A549 (cell line): ENCODE data around the gene PRCD. TPM values are rescaled to one million over a fixed set of nuclear protein-coding genes. Genes with fewer than 3 reads are reported as not detected.

Experiments
- ATAC-seq, 2 experiments: fragments of 200-7000 bp in 1 of 2; fragments of >200 bp in 1 of 2; cut with Nextera tagmentation in 1 of 2; cut with Tn5 transposase in 1 of 2; 3 replicates each; pipeline versions ENCODE4 v1.8.0 to v1.9.1; 2018 to 2020; ENCODE audit warnings: mild to moderate bottlenecking in 1 of 2, moderate library complexity in 1 of 2
- CTCF ChIA-PET: fragments of 300-600 bp; sonication (Branson Sonifier 250); formaldehyde crosslinking; extraction: SDS; loops from one replicate; lab custom pipeline; 2021; ENCODE audit warnings: antibody characterized with exemption, inconsistent platforms; lab: Yijun Ruan, JAX
- POLR2A ChIA-PET: fragments of 350-600 bp; formaldehyde crosslinking; extraction: SDS; loops from one replicate; lab custom pipeline; 2021; ENCODE audit warnings: antibody characterized with exemption, inconsistent platforms; lab: Yijun Ruan, JAX
- DNase-seq, 2 experiments: peaks; one replicate each; pipeline versions ENCODE4 v3.0.0 to v3.0.0-alpha.2; 2011 to 2016; ENCODE audit warnings: low read depth in 1 of 2, low spot score in 1 of 2
- FAIRE-seq: peaks from 2 replicates; lab custom pipeline; 2011; peaks lifted over from hg19 to GRCh38; lab: Jason Lieb, UNC
- H3K27ac ChIP-seq, 2 experiments: fragments of >200 bp; sonication (Bioruptor Twin); formaldehyde crosslinking; 3 replicates each; pipeline ENCODE4 v1.5.1; 2016 to 2017
- H3K4me1 ChIP-seq: fragments of >200 bp; sonication (Bioruptor Twin); formaldehyde crosslinking; 3 replicates; pipeline ENCODE4 v1.6.1; 2016
- H3K4me2 ChIP-seq: fragments of >200 bp; sonication (Bioruptor Twin); formaldehyde crosslinking; 3 replicates; pipeline ENCODE4 v1.6.1; 2016
- H3K4me3 ChIP-seq: fragments of >200 bp; sonication (Bioruptor Twin); formaldehyde crosslinking; 3 replicates; pipeline ENCODE4 v1.5.1; 2016
- H3K9me3 ChIP-seq: fragments of >200 bp; sonication (Bioruptor Twin); formaldehyde crosslinking; 3 replicates; pipeline ENCODE4 v1.6.1; 2016
- CBX2 ChIP-seq: fragments of 200-600 bp; sonication (generic); IDR thresholded peaks from 2 replicates; pipeline ENCODE4 v1.6.1; 2016; ENCODE audit warnings: low read depth, mild to moderate bottlenecking, borderline replicate concordance
- CBX8 ChIP-seq: fragments of 200-600 bp; sonication (generic); IDR thresholded peaks from 2 replicates; pipeline ENCODE4 v1.6.1; 2016
- CEBPB ChIP-seq, 2 experiments: fragments of >200 bp in 1 of 2; sonication (Bioruptor Twin) in 1 of 2; formaldehyde crosslinking in 1 of 2; IDR thresholded peaks; 2 replicates each; pipeline ENCODE4 v1.6.1; 2012 to 2016
- CHD2 ChIP-seq: fragments of 150-350 bp; IDR thresholded peaks from 2 replicates; pipeline ENCODE4 v1.6.1; 2014; ENCODE audit warnings: low read length; ENCODE audit not compliant: partially characterized antibody
- CTCF ChIP-seq: fragments of >200 bp; sonication (Bioruptor Twin); formaldehyde crosslinking; IDR thresholded peaks from 3 replicates; pipeline ENCODE4 v1.5.1; 2016
- E2F6 ChIP-seq: IDR thresholded peaks from 2 replicates; pipeline ENCODE4 v1.6.1; 2012; ENCODE audit warnings: low read depth, borderline replicate concordance
- HDAC2 ChIP-seq: fragments of 200-600 bp; sonication (generic); IDR thresholded peaks from 2 replicates; pipeline ENCODE4 v1.6.1; 2016
- HOXB13 ChIP-seq: fragments of 250-450 bp; sonication (Bioruptor Pico); IDR thresholded peaks from 2 replicates; pipeline ENCODE4 v1.5.0; 2020; ENCODE audit warnings: low read depth, mild to moderate bottlenecking, moderate library complexity
- HOXB5 ChIP-seq: fragments of 250-450 bp; sonication (Bioruptor Pico); IDR thresholded peaks from 2 replicates; pipeline ENCODE4 v1.5.0; 2020; ENCODE audit warnings: mild to moderate bottlenecking, moderate library complexity
- JUN ChIP-seq, 2 experiments: fragments of >200 bp; sonication (Bioruptor Twin); formaldehyde crosslinking; IDR thresholded peaks; 2 replicates in 1 of 2; 3 replicates in 1 of 2; pipeline ENCODE4 v1.6.1; 2016 to 2017
- JUNB ChIP-seq: fragments of >200 bp; sonication (Bioruptor Twin); formaldehyde crosslinking; IDR thresholded peaks from 2 replicates; pipeline ENCODE4 v1.6.1; 2016
- NR3C1 ChIP-seq: fragments of >200 bp; sonication (Bioruptor Twin); formaldehyde crosslinking; IDR thresholded peaks from 3 replicates; pipeline ENCODE4 v1.6.1; 2017
- PHF8 ChIP-seq: fragments of 200-600 bp; sonication (generic); IDR thresholded peaks from 2 replicates; pipeline ENCODE4 v1.6.1; 2016; ENCODE audit warnings: low read depth, mild to moderate bottlenecking, antibody characterized with exemption, moderate library complexity, borderline replicate concordance
- POLR2AphosphoS2 ChIP-seq: conservative IDR thresholded peaks from 2 replicates; pipeline ENCODE4 v1.6.1; 2012; ENCODE audit warnings: low read length, improper control_type of control experiment, inconsistent platforms
- REST ChIP-seq: fragments of 200-600 bp; sonication (generic); IDR thresholded peaks from 2 replicates; pipeline ENCODE4 v1.6.1; 2016; ENCODE audit warnings: antibody characterized with exemption, mild to moderate bottlenecking, moderate library complexity
- ZNF302 ChIP-seq: fragments of 250-450 bp; sonication (Bioruptor Pico); IDR thresholded peaks from 2 replicates; pipeline ENCODE4 v1.9.0; 2021; ENCODE audit warnings: inconsistent platforms, mild to moderate bottlenecking, moderate library complexity
- ZSCAN20 ChIP-seq: fragments of 250-450 bp; sonication (Bioruptor Pico); IDR thresholded peaks from 2 replicates; pipeline ENCODE4 v1.8.0; 2022; ENCODE audit warnings: mild to moderate bottlenecking, moderate library complexity
- WGBS: methylation state at CpG from one replicate; pipeline ENCODE4 v1.1.6; 2017; ENCODE audit errors: missing lambda C conversion rate; 5-methylcytosine and 5-hydroxymethylcytosine counted together
- polyA plus RNA-seq, 4 experiments: library from polyadenylated mRNA; depleted of rRNA in 3 of 4; stranded (reverse); fragments of >200 nt; fragmentation: RNase III in 1 of 4; extraction: RNeasy Plus Mini Kit Qiagen cat#74134 plus additional on column Dnase treatment in 1 of 4; gene quantifications; 2 replicates in 3 of 4; 3 replicates in 1 of 4; pipeline ENCODE4 v1.2.3, GENCODE V29; 2011 to 2017
- TF ChIP-seq, protein P1 (sequence below): fragments of 150-350 bp; IDR thresholded peaks from 2 replicates; pipeline ENCODE4 v1.6.1; 2014; ENCODE audit warnings: low read depth, mild to moderate bottlenecking, low read length

Gene PRCD
- polyA plus RNA-seq, 2 of the 4 experiments (the other 2 are of a cell fraction): not detected

DNA sequence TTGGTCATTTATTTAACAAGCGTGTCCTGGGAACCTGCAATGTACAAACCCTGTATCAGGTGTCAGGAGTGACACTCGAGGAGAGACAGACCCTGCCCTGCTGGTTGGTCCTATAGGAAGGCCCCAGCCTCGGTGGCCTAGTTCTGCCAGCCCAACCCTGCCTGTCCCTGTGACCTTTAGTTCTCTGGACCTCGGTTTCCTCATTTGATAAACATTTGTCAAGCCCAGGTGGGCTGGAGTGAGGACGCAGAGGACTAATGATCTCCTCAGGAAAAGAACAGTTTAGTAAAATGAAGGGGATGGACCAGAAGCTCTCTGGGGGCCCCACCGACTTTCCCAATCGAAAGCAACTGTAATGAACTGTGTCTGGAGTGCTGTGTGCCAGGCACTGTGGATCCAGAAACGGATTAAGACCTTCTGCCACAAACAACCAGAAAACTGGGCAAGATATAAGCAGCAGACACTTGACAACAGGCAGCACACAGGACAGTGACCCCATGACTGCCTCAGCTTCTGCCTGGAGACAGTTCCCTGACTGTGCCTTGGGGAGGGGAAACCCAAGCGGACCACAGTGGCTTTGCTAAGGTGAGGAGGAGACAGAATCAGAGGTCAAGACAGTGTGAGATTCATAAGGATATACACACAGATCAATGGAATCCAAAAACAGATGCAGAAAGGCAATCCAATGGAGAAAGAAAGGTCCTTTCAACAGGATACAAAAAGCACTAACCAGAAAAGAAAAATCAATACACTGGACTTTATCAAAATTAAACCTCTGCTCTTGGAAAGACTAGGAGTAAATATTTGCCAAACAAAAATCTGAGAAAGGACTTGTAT, 8.8 kb downstream of the PRCD start:
- no peak for TF ChIP-seq HOXB5 (CRISPR knock-in tag)
- no peak for TF ChIP-seq HDAC2
- TF ChIP-seq CBX8: no peak
- TF ChIP-seq, protein P1, sequence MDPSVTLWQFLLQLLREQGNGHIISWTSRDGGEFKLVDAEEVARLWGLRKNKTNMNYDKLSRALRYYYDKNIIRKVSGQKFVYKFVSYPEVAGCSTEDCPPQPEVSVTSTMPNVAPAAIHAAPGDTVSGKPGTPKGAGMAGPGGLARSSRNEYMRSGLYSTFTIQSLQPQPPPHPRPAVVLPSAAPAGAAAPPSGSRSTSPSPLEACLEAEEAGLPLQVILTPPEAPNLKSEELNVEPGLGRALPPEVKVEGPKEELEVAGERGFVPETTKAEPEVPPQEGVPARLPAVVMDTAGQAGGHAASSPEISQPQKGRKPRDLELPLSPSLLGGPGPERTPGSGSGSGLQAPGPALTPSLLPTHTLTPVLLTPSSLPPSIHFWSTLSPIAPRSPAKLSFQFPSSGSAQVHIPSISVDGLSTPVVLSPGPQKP: no peak
- no peak for TF ChIP-seq JUNB
- TF ChIP-seq CBX2: no peak
- no peak for TF ChIP-seq POLR2AphosphoS2
- no peak for ATAC-seq
- Histone ChIP-seq H3K4me2 (no peak overlapping the region), H3K27ac (peak overlapping the region in 1 of 2 experiments; percentile 35; a peak in 2 of 6 replicates), H3K4me1 (peaks cover 36% of the 10 kb centered on the region), H3K4me3 (no peak overlapping the region), H3K9me3 (no peaks in the 10 kb centered on the region)
- DNase-seq: no peak
- ChIA-PET POLR2A (no interaction called here), CTCF (interaction anchor here (0.6 to 15.7 kb wide), 14 partner anchors 9 to 587 kb away, joined by 3 to 185 read pairs (median 4); partner anchors contain the start of gene PRCD)
- no peak for FAIRE-seq
- WGBS: 67% methylated on average over 9 of the region's 9 CpGs

DNA sequence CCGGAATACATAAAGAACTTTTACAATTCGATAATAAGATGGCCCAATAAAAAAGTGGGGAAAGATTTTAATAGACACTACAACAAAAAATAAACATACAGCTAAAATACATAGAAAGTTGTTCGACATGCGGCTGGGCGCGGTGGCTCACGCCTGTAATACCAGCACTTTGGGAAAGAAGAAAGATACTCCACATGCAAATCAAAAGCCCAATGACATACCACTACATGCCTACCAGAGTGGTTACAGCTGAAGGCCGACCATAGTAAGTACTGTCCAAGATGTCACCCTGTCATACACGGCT, 9.3 kb downstream of the PRCD start:
- H3K4me1 ChIP-seq: peaks cover 36% of the 10 kb centered on the region
- CTCF ChIA-PET: interaction anchor here (0.6 to 15.7 kb wide), 13 partner anchors 9 to 588 kb away, joined by 3 to 185 read pairs (median 4); partner anchors contain the start of gene PRCD
- POLR2A ChIA-PET: no interaction called here
- no peak for TF ChIP-seq JUN (IDR thresholded peaks at IDR 0.05)
- TF ChIP-seq E2F6: no peak
- no peak for TF ChIP-seq CTCF
- TF ChIP-seq PHF8: no peak
- no peak for TF ChIP-seq ZNF302 (CRISPR knock-in tag)
- no peak for TF ChIP-seq CEBPB (IDR thresholded peaks at IDR 0.05)
- TF ChIP-seq NR3C1: no peak
- no peak overlapping the region for H3K4me2 ChIP-seq
- no peak overlapping the region for H3K4me3 ChIP-seq
- WGBS: 74% methylated on average over 9 of the region's 9 CpGs
- DNase-seq (no peak), ATAC-seq (no peak), FAIRE-seq (no peak)
- H3K27ac ChIP-seq: peak overlapping the region in 1 of 2 experiments; percentile 1; a peak in 1 of 6 replicates
- no peaks in the 10 kb centered on the region for H3K9me3 ChIP-seq

GRCh38 chr17:76549539-76549938, 9.7 kb downstream of the PRCD start:
- WGBS: 88% methylated on average over 7 of the region's 7 CpGs
- Histone ChIP-seq H3K9me3 (no peaks in the 10 kb centered on the region), H3K27ac (peak overlapping the region; percentile 78 to 87; a peak in 3 of 6 replicates), H3K4me2 (no peak overlapping the region), H3K4me1 (peaks cover 36% of the 10 kb centered on the region), H3K4me3 (no peak overlapping the region)
- ChIA-PET CTCF (interaction anchor here (0.6 to 15.7 kb wide), 13 partner anchors 8 to 588 kb away, joined by 3 to 185 read pairs (median 4); partner anchors contain the start of gene PRCD), POLR2A (no interaction called here)
- TF ChIP-seq REST: no peak
- no peak for TF ChIP-seq HOXB5 (CRISPR knock-in tag)
- no peak for TF ChIP-seq ZSCAN20 (CRISPR knock-in tag)
- no peak for TF ChIP-seq HOXB13 (CRISPR knock-in tag)
- TF ChIP-seq CHD2: no peak
- ATAC-seq (no peak), DNase-seq (no peak), FAIRE-seq (no peak)
